HG03064 (cell line): ENCODE measurements around the gene ELF5.

Experiments
- ATAC-seq: cut with Tn5 transposase; IDR thresholded peaks from one replicate; pipeline ENCODE4 v1.9.1; 2021; ENCODE audit warnings: low read depth; ENCODE audit not compliant: unreplicated experiment

Gene ELF5

GRCh38 chr11:34523053-34523452, 9.5 kb upstream of the ELF5 start:
- ATAC-seq, result no peak

DNA sequence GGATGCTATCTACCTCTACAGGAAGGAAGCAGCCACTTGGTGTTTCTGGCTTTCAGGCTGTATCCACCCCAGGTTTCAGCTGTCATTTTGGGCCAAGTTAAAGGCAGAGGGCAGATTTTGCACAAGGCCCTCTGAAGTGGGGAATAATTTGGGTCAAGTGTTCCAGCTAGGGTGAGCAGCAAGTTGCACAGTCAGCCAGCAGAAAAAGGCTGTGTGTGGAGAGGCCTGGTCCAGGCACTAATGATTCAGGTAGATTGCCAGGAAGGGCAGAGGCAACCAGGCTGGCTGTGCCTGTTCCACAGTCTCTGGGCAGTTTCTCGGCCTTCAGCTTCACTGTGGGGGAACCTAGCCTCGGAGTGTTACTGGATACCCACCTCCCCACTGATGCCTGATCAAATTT, 8.6 kb upstream of the ELF5 start:
- no peak for ATAC-seq

DNA sequence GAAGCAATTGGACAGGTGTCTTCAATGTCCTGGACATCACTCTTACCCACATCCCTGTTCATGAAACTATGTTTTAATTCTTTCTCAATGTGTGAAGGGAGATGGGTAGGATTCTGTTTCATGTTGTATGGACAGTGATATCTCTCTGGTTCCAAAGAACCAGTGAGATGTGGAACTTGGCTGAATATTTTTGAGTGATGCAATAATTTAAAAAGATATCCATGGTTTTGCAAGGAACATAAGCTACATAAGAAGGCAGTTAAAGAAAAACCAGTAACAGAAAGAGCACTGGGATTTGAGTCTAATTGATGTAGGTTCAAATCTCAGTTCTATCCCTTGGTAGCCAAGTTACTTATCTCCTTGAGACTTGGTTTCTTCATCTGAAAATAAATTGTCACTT, 7.7 kb upstream of the ELF5 start:
- no peak for ATAC-seq

DNA sequence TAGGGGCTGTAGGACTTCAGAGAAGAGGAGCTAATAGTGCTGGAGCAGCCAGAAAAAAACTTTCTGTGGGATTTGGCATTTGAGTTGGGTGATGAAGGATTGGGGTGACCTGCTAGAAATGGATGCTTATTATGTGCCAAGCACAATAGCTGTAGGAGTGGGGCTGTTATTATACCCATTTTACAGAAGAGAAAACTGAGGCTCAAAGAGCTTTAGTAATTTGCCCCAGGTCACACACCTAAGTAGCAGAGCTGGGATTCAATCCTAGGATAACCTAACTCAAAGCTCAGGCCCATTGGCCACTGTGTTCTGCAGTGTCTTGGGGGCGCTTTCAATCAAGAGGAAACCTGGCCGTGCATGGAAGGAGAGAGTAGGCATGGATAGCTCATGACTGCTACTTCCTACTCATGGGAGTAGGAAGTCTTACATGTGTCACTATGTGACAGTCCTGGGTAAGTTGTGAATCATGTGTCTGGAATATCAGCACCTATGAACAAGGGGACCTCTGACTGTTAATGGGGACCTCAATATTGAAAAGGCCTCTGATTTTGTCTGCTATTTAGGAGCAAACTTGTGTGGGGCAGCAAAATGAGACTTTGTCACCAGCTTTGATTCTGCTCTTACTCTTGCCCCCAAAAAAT, 6.1 kb upstream of the ELF5 start:
- ATAC-seq, result no peak

- ATAC-seq, result no peak
These were observed 2.9 kb upstream of the ELF5 start for GRCh38 chr11:34516247-34517040.

GRCh38 chr11:34514597-34514996, 1.0 kb upstream of the ELF5 start:
- no peak for ATAC-seq

DNA sequence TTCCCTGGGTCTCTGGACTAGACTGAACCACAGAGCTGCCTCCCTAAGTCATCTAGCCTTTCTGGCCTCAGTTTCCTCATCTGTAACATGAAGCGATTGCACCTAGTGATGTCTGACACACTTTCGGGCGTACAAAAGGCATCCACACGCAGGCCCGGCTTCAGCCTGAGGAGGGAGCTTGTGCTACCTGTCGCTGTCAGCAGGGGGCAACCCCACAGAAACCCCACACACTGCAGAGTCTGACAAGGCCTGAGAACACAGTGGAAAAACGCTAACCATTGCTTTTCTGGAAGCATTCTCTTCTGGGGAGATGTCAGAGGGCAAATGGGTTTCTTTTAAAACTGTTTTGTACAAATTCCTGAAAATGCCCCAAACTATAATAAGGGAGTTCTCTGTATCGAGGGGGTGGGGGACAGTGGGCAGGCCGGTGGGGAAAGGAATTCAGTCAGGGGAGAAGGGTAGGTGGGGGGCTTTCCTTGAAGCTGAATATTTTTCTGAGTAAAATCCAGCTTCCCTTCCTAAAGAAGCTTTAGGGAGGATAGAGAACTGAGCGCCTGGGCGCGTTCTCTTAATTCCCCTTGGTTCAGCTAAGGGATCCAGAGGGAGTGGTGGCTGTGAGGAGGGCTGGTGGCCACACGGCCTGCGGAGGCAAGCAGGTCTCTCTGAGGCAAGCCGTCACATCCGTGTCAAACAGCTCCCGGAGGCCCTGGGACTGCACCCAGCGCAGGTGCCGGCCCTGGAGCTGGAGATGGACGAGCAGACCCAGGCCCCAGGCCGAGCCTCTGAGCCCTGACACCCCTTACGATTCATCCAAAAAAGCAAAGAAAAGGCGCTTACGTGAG, 533 bp downstream of the ELF5 start:
- no peak for ATAC-seq

DNA sequence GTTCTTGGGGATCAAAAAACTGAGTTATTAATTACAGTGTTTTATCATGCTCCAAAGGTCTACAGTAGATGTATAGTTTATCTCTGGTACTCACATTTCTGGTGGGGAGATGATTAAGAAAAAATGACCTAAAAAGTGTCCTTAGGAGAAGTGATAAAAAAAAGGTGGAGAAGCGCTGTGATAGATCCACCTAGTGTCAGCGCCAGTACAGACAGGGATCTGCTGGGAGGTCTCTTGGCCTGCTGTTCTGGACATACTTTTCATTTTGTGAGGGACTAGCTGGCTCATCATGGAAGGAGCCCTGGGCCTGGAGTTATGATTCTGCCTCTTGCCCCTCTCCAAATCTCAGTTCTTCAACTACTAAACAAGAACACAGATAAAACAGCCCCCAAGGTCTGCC, 2.9 kb downstream of the ELF5 start:
- ATAC-seq, result no peak

DNA sequence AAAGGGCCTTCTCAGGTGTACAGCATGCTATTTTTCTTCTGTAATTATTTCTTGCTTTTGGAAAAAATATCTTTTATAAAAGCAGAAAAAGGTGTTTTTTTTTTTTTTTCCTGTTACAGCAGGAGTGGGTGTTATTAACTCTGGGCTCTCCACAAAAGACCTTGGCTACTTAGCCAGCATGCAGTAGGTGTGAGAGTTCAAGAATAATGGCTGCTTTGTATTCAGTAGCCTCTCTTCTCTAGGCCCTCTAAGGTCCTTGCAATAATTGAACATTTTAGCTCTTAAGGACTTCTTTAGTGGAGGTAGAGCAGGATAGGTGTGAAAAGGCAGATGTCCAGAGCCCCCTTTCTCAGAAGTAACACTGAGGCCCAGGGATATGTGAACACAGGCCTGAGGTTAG, 3.4 kb downstream of the ELF5 start:
- no peak for ATAC-seq

DNA sequence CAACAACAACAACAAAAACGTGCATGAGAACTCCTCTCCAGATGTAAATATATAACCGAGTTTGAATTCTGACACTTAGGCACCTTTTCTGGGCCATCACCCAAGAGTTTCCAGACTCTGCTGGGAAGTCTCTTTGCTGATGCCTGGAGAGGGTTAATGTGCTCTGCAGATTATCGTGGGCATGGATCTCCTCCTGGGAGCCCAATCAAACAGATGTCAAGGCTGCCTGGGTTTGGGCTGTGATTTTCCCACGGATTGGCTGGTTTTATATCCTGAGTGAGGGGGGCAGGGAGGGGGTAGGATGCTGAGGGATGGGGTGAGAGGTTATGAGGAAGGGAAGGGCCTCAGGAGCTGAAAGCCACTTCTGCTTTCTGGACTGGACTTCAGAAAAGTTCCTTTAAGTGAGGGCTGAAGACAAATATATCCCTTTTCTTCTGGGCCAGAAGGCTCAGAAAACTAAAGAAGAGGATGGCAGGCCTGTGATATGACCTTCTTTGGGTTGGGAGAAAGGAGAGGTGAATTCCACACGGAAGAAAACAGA, 4.2 kb downstream of the ELF5 start:
- no peak for ATAC-seq

- ATAC-seq, result no peak
These were observed 5.1 kb downstream of the ELF5 start for GRCh38 chr11:34508524-34508923.

DNA sequence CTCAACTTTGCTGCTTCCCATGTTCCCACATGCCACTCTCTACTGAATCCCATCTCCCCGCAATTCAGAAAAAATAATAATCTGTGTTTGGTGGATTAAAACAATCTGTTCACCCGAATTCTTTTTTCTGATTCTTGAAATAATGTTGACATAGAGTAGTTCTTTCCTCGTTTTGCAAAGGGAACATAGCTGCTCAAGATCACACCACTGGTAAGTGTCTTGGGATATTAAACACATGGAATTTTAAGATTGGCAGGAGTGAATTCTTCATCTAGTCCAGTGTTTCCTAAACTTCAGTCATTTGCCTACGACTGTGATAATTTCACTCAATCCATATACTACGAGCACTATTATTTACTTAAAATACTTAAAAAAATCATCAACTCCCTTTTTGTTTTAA, 6.0 kb downstream of the ELF5 start:
- ATAC-seq, result no peak

DNA sequence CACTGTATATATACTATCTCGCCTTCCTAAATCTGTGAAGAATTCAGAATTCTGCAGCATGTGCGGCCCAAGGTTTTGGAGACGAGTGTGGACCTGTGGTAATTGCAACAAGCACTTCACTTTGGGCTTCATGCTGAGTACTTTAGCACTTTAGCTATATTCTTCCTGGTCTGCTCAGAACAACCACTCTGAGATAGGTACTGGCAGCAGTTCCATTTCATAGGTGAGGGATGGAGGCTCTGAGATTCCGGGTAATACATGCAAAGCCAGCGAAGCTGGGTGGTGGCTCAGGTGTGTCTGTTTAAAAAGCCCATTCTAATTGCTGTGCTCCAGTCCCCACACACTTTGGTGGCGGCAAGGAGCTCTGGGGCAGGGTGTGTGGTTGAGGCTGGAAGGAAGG, 6.4 kb downstream of the ELF5 start:
- ATAC-seq, result no peak

- no peak for ATAC-seq
These were observed 7.7 kb downstream of the ELF5 start for GRCh38 chr11:34505874-34506273.

DNA sequence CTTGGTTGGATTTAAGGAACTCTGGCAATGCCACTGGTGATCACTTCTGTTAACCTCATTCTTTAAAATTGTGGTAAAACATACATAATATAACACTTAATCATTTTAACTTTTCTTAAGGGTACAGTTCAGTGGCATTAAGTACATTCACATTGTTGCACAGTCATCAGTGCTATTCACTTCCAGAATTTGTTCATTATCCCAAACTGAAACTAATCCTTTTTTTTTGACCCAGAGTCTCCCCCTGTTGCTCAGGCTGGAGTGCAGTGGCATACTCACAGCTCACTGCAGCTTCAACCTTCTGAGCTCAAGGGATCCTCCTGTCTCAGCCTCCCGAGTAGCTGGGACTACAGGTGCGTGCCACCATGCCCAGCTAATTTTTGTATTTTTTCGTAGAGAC, 10.6 kb downstream of the ELF5 start:
- no peak for ATAC-seq

DNA sequence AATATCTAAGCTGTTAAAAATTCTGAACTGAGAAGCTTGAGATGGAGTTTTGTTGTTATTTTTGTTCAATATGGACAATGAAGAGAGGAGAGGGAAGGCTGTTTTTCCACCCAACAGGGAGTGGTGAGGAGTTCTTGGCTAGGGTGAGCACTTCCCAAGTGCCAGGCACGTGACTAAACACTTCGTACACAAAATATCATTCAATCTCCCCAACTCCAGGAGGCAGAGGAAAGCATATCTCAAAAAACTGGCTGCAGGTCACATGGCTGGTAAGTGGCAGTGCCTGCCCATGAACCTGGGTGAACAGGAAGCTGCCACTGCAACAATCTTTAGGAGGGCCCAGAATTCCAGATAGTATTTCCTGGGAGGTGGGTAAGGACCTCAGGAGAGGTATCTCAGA, 11.6 kb downstream of the ELF5 start:
- no peak for ATAC-seq

DNA sequence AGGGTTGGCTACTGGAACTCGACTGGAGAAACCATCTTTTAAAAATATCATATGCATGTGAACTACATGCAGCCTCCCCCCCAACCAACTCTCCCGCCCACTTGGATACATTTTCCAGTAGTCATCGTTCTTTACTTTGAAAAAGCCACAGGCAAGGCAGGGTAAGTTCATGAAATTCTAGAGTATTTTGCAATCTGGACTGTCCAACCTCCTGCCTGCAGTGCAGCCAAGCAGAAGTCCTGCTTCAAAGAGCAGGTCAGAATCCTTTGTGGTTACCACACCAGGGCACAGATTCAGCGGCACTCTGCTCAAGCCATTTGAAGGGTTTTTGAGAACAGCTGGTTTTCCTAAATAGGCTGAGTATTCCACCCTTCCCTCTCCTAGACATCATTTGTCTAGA, 12.1 kb downstream of the ELF5 start:
- ATAC-seq, result no peak

GRCh38 chr11:34499719-34500500, 13.7 kb downstream of the ELF5 start:
- ATAC-seq, result no peak

- ATAC-seq, result no peak
These were observed 17.7 kb downstream of the ELF5 start for GRCh38 chr11:34495724-34496377.

DNA sequence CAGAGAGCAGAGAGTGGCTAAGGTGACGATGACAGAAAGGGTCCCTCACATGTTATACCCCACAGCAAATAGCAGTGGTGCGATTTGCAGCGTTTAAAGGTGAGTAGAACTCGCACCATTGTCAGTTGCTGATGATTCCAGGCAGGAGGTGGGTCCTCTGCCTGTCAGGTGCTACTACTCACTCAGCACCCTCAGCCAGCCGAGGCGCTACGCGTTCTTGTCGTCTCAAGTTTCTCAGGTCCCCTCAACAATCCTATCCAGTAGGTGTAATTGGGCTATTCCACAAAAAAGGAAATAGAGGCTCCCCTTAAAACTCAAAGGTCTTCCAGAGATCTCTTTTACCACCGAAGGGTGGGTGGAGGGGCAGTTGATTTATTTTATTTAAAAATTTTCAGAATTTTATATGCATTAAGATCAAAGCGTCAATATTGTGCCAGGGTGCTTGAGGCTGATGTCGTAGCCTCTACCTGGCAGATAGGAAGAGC, 18.3 kb downstream of the ELF5 start:
- no peak for ATAC-seq
